H54 (cell line): ENCODE results near the gene EIF4G1.

ENCODE experiments used
- DNase-seq: peaks from one replicate; pipeline ENCODE4 v3.0.0; 2011; ENCODE audit warnings: low spot score, mixed read lengths; ENCODE audit not compliant: insufficient read length
- FAIRE-seq: peaks from 3 replicates; lab custom pipeline; 2011; peaks lifted over from hg19 to GRCh38; lab: Jason Lieb, UNC
- POLR2A ChIP-seq: IDR thresholded peaks from 2 replicates; pipeline ENCODE4 v1.6.1; 2011; ENCODE audit warnings: low read depth, mild to moderate bottlenecking, low read length

The EIF4G1 gene

DNA sequence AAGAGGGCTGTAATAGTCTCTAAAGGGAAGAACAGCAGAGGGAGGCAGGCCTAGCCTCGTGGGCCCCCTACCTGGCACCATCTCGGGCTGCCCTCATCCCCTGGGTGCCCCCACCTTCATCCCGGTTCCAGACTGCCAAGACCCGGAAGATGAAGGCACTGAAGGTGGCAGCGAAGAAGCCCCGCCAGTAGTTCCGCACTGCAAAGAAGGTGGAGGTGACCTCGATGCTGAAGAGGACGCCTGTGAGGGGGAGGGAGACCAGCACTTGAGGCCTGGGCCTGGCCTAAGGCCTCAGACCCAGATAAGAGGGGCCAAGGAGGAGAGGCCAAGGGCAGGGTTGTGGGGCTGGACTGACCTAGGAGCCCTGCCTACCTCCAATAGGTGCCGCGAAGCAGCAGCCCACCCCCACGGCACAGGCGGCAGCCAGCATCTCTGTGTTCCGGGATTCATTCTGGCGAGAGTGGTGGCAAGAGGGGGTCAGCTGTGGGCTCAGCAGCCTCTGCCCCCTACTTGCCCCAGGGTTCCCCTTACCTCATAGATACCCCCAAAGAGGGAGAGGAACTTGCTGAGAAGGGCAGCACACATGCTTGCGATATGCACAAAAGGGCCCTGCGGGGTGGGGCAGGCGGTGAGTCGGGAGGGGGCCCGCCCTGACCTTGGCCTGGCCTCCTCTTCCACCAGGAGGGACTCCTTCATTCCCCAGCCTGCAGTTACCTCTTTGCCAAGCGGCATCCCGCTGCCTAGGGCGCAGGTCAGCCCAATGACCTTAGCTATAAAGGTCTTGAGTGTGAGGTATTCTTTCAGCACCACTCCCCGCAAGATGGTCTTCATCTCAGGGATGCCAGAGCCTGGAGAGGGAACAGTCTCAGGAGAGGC lies 43.1 kb downstream of the EIF4G1 start:
- no peak for TF ChIP-seq POLR2A
- FAIRE-seq: no peak
- DNase-seq: no peak

DNA sequence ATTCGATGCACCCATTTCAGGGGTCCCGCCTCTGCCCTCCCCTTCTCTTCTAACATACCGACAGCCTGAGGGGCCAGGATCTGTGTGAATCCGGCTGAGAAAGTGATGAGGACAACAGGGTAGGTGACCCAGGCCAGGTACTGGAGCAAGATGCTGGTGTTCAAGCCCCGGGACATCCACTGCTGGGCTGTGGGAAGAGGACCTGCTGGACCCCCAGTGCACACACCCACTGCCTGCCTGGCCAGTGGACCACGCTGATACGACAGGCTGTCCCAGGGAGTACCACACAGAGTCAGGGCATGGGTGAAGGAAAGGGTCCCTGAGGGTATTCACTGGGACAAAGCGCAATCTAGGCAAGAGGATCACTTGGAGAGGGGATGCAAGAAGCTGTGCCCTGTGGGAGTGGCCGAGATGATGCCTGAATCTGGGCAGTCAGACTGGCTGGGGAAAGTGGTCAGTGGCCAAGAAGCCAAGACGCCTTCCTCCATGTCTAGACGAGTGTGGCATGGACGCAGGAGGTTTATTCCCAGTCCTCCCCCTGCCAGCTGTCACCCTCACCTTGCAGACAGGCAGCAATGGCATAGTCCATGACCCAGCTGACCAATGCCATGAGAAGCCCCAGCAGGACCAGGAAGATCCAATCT lies 43.8 kb downstream of the EIF4G1 start:
- TF ChIP-seq POLR2A: no peak
- no peak for FAIRE-seq
- DNase-seq: no peak

DNA sequence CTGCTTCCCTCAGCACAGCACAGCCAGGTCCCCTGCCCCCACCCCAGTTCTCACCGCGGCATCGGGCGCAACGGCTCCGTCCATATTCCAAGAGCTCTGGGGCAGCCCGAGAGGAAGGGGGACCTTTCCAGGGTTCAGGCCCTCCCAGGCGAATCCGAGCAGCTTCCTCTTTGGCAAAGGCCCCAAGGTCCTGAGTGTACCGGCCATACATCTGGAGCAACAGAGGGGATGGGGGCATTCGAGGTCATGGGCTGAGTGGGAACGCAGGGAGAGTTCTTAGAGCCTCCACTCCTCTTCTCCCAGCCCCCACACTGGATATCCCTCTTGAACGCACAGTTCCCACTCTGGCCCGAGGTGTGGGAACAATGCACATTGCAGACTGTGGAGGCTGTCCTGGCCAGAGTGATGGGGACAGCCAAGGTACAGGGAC lies 44.5 kb downstream of the EIF4G1 start:
- no peak for FAIRE-seq
- no peak for TF ChIP-seq POLR2A
- DNase-seq: no peak

DNA sequence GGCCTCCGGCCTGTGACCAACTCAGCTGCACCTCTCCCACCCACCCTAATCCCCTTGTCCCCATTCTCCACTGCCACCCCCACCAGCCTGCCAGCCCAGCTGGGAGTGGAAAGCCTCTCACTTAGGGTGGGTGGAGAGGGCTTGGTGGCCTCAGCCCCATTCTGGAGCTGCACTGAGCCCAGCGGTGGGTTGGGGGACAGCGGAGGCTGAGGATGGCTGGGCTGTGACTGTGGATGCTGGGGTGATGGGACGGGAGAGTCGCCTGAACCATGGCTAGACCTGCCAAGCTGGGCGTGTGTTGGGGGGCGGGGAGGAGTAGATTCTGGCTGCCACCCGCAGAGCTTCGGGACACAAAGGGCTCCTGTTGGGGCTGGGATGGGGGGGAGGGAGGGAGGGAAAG lies 45.2 kb downstream of the EIF4G1 start:
- DNase-seq (no peak), FAIRE-seq (no peak)
- TF ChIP-seq POLR2A: no peak

DNA sequence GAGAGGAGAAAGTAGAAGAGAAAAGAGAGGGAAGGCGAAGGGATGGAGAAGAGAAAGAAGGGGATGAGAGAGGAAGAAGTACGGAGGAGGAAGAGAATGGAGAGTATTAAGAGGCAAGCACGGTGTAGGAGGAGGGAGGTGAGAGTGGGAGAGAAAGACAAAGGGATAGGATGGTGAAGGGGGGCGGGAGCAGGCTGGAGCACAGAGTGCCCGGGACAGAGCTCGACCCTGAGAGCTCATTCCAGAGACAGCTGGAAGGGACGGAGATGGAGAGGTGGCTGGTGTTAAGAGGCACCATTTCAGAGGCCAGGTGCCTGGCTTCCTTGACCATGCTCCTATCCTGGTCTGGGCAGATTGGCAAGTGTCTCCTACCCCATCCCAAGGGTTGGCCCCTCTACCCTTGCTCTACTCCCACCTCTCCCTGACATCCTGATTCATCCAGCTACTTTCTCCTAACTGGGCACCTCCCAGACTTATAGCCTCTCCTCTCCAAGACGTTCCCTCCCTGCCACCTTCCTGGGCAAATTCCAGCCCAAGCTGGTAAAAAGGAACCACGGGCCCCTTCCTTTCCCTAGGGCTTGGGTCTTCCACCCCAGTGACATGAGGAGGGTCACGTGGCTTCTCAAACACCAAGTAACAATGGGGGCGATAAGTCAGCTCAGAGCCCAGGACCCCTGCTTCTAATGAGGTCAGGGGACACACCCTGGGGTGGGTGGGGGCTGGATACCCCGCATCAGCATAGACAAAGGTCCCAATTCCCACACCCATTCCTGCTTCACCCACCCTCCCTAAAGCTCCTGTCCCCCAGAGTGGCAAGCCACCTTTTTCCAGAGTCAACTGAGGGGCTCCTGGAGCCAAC lies 45.9 kb downstream of the EIF4G1 start:
- no peak for TF ChIP-seq POLR2A
- FAIRE-seq (no peak), DNase-seq (no peak)

DNA sequence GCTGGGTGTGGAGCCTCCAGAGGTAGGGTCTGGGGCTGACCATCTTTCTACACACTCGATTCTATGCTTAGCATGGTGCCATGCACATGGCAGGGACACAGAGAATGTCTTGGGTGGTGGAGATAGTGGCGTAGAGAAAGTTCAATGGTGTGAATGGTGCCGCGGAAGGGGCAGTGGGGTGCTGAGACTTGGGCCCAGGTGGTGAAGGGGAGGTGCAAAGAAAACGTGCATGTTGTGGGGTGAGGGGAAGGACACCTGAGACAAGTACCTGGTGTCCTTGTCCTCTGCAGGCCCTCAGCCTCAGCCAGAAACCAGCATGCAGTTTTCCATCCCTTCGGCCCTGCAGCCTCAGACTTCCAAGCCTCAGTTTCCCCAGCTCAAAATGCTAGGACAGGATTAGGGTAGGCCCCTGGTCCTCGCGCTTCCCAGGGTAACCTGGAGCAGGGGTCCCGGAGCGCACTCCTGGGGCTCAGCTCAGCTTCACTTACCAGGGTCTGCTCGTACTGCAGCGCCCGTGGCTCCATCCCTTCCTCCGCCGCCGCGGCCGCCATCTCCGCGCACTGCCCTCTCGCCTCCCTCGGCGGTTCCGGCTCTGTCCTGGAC lies 46.6 kb downstream of the EIF4G1 start:
- no peak for FAIRE-seq
- no peak for DNase-seq
- TF ChIP-seq POLR2A: no peak

DNA sequence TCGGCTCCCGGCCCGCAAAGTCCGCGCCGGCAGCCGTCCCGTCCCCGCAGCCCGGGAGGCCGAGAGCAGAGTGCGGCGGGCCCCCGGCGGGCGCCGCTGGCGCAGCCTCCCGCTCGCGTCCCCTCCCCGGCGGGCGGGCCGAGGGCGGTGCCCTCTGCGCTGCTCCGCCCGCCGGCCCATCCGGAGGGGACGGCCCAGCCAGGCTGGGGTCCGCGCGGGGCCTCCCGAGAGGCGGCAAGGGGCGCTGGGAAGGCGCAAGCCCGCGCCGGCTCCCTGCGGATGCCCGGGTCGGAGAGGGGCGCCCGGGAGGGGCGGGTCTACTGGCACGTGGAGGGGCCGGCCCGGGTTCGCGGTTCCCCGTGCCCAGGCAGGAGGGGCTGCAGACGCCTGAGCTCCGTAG lies 47.1 kb downstream of the EIF4G1 start, which contains the start of the genes CLCN2 and POLR2H:
Gene CLCN2 (minus strand): TSS at position 74 of the 400 bp plus-strand sequence. CDS start 126 bp downstream, outside the sequence.
Gene POLR2H (plus strand): TSS at position 179 of the 400 bp plus-strand sequence. CDS start 1,783 bp downstream, outside the sequence.
- FAIRE-seq: no peak

DNA sequence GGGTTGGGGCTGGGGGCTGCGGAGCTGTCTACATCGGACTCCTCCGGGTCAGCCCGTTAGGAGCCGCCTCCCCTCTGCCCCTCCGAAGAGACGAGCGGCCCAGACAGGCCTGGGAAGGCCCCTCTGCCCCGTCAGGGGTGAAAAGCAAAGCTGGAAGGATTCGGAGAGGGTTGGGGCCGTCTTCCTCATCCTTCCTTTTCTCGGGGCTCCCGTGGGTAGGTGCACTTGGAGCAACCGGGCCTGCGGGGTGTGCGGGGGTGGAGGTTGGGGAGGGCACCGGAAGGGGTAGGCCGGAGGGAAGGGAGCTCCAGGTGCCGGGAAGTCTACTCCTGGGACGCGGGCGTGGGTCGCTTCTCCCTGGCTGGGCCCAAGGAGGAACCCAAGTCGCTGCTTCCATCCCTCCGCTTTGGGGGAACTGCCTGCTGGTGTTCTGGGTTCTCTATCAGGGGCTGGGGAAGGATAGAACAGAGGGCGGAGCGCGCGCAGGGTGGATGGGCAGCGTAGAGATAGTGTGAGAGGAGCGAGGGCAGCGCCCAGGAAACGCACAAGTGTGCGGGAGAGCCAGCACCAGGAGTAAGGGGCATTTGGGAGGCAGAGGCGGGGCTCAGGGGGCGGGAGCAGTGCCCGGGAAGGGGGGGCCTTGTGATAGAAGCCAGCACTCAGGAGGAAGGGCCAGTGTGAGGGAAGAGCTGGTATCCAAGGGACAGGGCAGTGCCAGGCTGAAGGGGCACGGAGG lies 47.7 kb downstream of the EIF4G1 start:
- FAIRE-seq: no peak
- DNase-seq: peak; percentile 67
- TF ChIP-seq POLR2A: peak; percentile 26; the same call in 1 of the 2 replicates

More for the DNA sequence above, 47.1 kb downstream of the EIF4G1 start, which contains the start of the genes CLCN2 and POLR2H:
- DNase-seq: peak; percentile 65
- peak; percentile 63 for TF ChIP-seq POLR2A

DNA sequence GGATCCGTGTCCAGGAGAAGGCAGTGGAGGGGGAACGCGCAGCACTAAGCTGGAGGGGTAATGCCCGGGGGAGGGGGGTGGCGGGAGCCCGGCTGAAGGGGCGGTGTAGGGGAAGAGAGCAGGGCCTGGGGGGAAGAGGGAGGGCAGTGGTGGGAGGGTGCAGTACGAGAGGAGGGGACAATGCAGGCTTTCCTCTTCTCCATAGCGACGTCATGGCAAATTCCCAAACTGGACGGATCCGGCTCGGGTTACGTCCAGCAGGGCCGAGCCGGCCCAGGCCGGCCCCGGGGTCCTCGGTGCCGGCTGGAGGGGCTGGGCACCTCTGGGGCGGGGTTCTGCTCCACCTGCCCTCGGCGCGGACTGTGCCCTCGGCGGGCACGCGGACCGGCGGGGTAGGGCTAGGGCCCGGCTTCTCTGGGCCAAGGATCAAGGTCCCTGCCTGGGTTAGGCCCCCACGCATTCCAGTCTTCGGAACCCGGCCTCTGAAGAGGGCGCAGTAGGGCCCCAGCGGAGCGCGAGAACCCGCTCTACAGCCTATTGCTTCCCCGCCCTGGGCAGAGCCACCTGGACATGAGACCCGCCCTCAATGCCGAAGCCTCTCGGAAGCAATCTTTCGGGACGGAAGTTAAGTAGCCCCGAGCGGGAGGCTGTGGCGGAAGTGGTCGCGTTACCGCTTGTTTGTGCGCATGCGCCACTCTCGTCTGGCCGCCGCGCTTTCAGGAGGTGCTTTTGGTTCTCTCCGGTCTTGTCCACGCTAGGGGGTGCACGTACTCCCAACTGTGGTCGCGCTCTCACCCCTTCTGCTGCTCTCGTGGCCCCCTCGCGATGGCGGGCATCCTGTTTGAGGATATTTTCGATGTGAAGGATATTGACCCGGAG lies 48.5 kb downstream of the EIF4G1 start:
- TF ChIP-seq POLR2A: peak; percentile 67
- DNase-seq: peak; percentile 96
- FAIRE-seq: peak; percentile 93

DNA sequence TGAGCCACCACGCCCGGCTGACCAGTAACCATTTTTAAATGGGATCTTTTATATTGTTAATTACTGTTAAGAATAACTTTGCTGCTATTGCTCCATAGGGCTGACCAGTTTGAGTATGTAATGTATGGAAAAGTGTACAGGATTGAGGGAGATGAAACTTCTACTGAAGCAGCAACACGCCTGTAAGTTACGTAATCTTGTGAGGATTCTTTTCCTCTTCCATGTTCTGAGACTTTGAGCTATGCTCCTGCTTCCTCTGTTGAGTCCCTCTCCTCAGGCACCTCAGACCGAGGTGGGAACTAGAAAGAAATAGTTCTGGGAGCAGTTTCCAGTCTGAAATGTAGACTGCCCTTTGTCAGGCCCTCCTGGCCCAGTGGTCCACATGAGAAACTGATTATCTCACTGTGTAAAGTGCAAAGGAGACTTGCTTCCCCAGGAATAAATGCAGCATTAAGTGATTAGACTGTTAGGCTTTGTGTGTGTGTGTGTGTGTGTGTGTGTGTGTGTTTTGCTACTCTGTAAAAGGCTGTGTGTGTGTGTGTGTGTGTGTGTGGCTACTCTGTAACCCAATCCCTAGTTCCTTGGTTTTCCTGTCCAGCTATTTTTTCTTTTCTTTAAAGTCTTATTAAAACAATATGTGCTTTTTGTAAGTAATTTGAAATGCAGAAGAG lies 52.3 kb downstream of the EIF4G1 start:
- FAIRE-seq (no peak), DNase-seq (no peak)
- no peak for TF ChIP-seq POLR2A

DNA sequence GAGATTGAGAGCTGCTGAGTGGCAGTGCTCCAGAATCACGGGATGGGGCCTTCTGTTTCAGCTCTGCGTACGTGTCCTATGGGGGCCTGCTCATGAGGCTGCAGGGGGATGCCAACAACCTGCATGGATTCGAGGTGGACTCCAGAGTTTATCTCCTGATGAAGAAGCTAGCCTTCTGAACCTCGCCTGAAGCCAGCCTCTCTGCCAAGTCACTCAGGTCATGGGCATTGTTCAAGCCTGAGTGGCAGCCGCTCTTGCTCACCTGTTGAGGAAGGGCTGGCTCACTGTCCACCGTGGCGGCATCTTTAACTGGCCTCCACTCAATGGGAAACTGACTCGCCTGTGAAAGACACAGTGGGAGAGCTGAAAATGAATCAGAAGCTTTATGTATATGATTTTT lies 53.7 kb downstream of the EIF4G1 start:
- no peak for FAIRE-seq
- no peak for TF ChIP-seq POLR2A
- no peak for DNase-seq
